Stimulated activated CD4-positive, alpha-beta T cell treated with anti-CD3 and anti-CD28 coated beads, Interleukin-2, amount 100 ng/mL, for 24 hours (primary cell): Measurements from ENCODE around the gene TPSAB1.
"Not testable (repeated sequence)": the region's sequence is repeated elsewhere in the genome, so short reads cannot be mapped to it uniquely, and the experiment has no call there.

Source experiments
- DNase-seq, 2 donors: peaks; one replicate each; pipeline ENCODE4 v3.0.0-alpha.2; 2020

The TPSAB1 gene

DNA sequence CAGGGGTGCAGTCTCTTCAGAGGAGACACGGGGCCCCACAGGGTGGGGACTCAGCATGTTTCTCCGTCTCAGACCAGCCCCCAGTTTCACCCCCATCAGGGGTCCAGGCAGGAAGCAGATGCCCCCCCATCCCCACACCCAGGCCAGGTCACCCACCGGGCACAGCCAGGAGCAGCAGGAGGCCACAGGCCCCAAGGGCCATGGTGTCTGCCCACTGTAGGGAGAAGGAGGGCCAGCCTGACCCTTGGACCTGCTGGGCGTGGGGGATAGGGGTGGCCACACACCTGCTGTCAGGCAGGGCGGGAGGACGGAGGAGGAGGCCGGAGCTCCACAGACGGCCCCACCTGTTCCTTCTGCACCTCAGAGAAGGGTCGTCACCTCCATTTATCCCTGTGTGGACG, 15.5 kb upstream of the TPSAB1 start, which contains the start of gene TPSG1:
Gene TPSG1, minus strand, starts transcription at position 218 of the 401 bp plus-strand sequence. Its CDS starts 16 bp downstream, at position 202.
- DNase-seq, result no peak

DNA sequence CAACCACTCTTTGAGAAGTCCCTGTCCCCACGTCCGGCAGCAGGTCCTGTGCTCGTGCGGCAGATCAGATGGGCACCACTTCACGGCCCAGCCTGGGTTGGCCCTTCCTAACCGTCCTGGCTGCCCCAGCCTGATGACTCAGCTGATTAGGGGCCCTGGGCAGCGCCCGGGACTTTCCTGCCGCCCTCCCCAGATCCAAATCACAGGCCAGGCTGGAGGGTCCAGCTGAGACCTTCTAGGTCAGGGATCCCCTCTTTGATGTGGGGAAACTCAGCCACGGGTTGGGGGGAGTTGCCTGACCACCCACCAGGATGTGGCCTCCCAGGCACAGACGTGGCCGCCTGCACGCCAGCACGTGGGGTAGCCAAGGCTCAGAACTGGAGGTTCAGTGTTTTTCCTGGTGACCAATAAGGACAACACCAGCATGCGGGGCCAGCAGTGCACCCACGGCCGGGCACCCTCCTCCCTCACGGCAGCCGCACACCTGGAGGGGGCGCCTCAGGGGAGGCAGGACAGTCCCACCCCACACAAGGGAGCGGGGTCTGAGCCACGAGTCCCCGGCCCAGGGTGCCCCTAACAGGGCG, 14.7 kb upstream of the TPSAB1 start:
- not testable (repeated sequence) for DNase-seq

DNA sequence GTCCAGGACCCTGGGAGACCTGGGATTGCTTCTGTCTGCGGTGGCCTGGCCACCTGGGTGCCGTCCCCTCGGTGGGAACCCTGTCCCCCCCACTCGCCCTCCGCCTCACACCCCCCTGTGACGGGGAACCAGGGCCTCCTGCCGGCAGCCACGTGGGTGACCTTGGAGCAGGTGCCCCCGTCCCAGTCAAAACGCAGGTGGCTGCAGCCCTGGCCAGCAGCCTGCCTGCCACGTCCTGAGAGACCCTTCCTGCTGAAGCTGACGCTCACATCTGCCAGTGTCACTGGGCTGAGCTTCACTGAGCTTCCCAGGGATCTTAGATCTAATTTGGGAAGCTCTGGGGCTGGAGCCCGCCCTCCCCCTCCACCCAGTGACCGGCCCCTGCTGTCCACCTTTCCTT, 13.8 kb upstream of the TPSAB1 start:
- DNase-seq, result not testable (repeated sequence)

DNA sequence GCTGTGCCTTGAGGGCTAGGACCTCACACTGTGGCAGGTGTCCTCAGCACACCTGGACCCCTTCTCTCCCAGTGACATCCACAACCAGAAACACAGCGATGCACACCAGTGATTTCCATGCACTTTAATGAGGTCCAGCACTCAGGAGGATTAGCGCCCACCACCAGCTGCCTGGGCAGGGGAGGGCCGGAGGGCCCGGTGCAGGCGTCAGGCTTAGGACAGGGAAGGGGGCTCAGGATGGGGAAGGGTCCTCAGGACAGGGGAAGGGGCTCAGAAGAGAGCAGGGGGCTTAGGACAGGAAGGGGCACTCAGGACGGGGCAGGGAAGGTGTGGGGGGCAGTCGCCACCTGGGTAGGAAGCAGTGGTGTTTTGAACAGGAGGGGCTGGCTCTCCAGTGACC, 12.3 kb upstream of the TPSAB1 start:
- not testable (repeated sequence) for DNase-seq

DNA sequence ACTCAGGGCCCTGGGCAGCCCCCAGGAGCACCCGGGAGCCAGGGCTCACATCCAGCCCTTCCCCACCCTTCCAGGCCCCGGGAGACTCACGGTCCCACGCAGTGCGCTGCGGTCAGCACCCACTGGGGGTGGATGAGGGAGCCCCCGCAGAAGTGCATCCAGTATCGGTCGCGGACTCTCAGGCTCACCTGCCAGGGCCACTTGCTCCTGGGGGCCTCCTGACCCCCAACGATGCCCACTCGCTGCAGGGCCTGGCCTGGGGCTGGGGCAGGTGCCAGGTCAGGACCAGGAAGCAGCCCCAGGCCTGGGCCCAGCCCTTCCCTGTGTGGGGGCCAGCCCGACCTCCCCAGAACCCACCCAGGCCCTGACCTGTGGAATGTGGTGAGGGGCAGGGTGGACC, 11.0 kb upstream of the TPSAB1 start:
- not testable (repeated sequence) for DNase-seq

DNA sequence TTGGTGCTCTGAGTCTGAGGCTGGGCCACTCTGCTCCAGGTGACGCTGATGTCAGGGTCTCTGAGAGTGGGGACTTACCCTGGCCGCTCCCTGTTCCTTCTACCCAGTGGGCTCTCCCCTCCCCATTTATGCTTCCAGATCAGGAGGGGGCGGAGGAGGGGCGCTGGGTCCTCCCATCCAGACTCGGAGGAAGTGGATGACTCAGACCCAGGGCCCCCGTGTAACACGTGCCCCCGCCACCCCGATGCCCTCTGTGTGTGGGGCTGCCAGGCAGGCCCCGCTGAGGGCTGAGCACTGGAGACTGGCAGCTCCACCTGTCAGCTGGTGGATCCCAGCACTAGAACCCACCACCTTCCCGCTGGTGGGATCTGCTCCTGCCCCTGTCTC, 10.4 kb upstream of the TPSAB1 start, which contains the start of gene TPSB2:
Gene TPSB2, minus strand, starts transcription at position 101 of the 387 bp plus-strand sequence. CDS start 233 bp downstream, outside the sequence.
- not testable (repeated sequence) for DNase-seq

DNA sequence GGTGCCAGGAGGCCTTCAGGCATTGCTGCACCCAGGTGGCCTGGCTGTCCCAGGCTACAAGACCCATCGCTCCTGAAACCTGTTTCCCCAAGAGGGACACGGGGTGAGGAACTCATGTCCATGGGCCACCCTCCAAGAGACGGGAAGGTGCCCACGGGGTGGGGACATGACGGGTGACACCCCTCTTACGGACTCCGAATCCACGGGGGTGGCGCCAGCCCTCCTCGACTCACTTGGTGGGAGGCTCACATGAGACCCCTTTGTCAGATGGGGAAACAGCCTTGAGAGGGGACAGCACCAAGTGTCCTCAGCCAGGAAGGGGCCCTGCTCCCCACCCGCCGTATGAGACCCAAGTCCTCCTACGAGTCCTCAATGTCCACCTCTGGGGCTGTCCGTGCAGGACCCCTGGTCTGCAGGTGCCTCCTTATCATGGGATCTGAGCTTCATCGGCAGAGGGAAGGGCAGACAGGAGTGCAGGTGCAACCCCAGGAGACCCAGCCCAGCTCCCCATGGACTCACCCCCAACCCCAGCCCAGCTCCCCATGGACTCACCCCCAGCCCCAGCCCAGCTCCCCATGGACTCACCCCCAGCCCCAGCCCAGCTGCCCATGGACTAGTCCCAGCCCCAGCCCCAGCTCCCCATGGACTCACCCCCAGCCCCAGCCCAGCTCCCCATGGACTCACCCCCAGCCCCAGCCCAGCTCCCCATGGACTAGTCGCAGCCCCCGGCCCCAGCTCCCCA, 9.9 kb upstream of the TPSAB1 start:
- not testable (repeated sequence) for DNase-seq

DNA sequence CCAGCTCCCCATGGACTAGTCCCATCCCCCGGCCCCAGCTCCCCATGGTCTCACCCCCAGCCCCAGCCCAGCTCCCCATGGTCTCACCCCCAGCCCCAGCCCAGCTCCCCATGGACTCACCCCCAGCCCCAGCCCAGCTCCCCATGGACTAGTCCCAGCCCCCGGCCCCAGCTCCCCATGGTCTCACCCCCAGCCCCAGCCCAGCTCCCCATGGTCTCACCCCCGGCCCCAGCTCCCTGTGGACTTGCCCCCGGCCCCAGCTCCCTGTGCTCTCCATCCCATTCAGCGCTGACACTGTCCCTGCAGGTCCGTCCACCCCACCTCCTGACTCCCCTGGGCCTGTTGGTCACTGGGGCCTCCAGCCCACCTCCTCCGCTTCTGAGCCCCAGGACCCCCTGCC, 9.2 kb upstream of the TPSAB1 start:
- DNase-seq, result not testable (repeated sequence)

DNA sequence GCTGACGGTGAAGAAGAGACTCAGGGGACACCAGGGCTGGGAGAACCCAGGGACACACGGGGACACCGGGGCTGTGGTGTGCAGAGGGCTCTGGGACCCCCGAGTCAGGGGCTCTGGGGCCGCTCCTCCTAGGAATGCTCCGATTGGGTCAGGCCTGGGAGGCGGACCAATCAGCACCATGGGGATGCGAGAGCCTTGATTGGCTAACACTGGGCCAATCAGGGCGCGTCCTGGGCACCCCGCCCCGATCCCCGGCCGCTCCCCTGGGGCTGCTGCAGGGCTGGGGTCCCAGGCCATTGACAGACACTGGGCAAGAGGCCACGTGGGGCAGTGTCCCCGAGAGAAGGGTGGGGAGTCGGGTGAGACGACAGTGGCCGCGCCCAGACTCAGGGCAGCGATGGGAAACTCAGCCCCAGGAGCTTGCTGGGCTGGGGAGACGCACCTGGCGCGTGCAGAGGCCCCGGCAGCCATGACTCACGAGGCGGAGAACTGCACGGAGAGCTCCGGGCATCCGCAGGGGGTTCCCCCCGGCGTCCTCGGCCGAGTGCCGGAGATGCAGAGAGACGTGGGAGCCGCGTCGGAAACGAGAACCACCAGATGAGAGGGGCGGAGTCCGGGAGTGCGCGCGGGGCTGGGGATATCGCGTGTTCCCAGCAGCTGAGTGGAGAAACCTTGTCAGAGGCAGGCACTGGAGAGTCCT, 8.3 kb upstream of the TPSAB1 start:
- not testable (repeated sequence) for DNase-seq

DNA sequence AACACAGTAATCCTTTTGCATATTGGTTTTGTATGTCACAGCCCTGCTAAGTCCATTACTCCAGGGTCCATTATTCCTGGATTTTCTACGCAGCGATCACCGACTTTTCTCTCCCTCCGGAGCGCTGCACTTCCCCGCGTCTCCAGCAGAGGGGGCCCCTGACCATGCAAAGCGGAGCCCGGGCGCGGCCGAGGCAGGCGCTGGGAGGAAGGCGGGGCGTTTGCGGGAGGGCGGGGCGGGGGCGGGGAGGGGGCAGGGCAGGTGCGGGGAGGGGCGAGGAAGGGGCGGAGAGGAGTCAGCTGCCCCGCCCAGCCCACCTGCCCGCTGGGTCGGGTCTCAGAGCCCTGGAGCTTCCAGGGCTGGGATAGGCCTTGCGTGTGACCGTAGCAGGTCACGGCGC, 3.8 kb upstream of the TPSAB1 start:
- not testable (repeated sequence) for DNase-seq

DNA sequence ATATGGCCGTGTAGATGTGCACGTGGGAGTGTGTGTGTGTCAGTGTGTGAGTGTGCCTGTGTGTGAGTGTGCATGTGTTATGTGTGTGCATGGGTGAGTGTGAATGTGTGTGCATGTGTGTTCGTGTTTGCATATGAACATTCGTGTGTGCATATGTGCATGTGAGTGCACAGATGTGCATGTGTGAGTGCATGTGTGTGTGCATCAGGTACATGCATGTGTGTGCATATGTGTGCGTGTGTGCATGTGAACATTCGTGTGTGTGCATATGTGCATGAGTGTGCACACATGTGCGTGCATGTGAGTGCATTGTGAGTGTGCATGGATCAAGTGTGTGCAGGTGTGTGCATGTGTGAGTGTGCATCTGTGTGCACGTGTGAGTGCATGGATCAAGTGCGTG, 2.5 kb upstream of the TPSAB1 start:
- no peak for DNase-seq

DNA sequence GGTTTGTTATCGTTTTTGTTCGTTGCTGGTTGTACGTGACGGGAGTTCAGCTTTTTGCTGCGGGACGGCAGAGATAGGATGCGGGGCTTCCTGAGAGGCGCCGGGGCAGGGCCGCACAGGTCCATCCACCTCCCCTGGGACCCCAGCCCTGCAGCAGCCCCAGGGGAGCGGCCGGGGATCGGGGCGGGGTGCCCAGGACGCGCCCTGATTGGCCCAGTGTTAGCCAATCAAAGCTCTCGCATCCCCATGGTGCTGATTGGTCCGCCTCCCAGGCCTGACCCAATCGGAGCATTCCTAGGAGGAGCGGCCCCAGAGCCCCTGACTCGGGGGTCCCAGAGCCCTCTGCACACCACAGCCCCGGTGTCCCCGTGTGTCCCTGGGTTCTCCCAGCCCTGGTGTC, 1.6 kb upstream of the TPSAB1 start:
- DNase-seq, result not testable (repeated sequence)

DNA sequence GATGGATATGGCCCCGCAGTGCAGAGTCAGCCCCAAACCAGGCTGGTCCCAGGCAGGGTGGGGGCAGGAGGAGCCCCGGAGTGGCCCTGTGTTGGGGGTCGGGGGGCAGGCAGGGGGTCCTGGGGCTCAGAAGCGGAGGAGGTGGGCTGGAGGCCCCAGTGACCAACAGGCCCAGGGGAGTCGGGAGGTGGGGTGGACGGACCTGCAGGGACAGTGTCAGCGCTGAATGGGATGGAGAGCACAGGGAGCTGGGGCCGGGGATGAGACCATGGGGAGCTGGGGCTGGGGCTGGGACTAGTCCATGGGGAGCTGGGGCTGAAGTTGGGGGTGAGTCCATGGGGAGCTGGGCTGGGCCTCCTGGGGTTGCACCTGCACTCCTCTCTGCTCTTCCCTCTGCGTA, 930 bp upstream of the TPSAB1 start:
- DNase-seq, result not testable (repeated sequence)

DNA sequence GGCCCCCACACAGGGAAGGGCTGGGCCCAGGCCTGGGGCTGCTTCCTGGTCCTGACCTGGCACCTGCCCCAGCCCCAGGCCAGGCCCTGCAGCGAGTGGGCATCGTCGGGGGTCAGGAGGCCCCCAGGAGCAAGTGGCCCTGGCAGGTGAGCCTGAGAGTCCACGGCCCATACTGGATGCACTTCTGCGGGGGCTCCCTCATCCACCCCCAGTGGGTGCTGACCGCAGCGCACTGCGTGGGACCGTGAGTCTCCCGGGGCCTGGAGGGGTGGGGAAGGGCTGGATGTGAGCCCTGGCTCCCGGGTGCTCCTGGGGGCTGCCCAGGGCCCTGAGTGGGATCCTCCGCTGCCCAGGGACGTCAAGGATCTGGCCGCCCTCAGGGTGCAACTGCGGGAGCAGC, 576 bp downstream of the TPSAB1 start:
- DNase-seq, result not testable (repeated sequence)

DNA sequence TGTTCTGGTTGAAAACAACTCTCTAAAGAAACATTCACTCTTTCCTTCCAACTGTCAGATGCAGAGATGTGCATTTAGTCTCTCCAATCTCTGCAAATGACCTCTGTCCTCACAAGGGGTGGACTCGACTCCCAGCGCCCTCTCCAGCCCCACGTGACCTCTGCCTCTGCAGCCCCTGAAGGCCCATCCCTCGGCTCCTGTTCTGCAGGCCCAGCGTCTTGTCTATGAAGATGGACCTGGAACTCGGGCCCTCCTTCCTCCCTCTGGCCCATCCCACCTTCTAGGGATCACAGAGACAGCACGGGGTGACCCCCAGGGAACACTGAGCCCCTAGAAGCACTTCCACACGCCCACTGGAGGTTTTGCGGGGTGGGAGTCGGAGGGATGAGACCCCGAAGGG, 2.9 kb downstream of the TPSAB1 start:
- not testable (repeated sequence) for DNase-seq

DNA sequence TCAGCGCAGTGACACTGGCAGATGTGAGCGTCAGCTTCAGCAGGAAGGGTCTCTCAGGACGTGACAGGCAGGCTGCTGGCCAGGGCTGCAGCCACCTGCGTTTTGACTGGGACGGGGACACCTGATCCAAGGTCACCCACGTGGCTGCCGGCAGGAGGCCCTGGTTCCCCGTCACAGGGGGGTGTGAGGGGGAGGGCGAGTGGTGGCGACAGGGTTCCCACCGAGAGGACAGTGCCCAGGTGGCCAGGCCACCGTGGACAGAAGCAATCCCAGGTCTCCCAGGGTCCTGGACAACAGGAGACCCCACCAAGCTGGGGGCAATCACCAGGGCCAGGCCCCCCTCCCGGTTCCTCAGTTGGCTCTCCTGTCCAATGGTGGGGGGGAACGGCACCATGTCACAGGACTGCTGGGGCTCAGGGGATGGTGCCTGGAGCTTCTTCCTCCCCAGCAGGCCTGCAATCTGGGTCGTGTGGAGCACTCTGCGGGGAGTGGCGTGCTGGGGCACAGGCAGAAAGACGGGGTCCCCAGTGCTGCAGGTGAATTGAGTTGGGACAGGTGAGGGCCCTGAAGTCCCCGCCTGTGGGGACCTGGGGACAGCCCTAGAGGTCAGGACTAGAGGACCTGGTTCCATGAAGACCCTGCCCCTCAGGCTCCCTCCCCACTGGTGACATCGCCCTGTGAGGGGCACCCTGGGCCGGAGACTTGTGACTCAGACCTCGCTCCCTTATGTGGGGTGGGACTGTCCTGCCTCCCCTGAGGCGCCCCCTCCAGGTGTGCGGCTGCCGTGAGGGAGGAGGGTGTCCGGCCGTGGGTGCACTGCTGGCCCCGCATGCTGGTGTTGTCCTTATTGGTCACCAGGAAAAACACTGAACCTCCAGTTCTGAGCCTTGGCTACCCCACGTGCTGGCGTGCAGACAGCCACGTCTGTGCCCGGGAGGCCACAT, 3.7 kb downstream of the TPSAB1 start:
- DNase-seq, result not testable (repeated sequence)

DNA sequence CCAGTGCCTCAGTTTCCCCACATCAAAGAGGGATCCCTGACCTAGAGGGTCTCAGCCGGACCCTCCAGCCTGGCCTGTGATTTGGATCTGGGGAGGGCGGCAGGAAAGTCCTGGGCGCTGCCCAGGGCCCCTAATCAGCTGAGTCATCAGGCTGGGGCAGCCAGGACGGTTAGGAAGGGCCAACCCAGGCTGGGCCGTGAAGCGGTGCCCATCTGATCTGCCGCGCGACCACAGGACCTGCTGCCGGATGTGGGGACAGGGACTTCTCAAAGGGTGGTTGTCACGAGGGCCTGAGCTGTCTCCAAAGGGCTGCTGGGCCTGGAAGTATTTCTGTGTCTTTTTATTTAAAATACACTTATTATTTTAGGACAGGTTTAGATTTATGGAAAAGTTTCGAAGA, 4.4 kb downstream of the TPSAB1 start:
- DNase-seq, result no peak

DNA sequence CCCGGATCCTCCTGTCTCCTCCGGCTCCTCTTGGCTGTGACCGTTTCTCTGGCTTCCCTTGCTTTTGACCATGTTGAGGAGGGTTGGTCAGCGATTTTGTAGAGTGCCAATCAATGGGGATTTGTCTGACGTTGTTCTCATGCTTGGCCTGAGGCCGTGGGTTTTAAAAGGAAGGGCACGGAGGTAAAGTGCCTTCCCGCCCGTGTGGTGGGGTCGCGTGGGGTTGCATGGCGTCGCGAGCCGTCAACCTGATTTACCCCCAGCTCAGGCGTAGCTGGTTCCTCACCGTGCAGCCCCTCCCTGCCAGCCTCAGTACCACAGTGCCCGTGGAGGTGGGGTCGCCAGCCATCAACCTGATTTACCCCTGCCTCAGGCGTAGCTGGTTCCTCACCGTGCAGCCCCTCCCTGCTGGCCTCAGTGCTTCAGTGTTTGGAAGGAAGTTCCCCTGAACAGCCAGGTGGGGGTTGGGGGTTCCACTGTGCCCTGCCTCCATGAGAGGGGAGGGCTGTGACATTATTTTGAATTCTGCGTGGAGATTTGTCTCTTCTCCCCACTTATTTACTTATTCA, 5.0 kb downstream of the TPSAB1 start:
- DNase-seq, result no peak

DNA sequence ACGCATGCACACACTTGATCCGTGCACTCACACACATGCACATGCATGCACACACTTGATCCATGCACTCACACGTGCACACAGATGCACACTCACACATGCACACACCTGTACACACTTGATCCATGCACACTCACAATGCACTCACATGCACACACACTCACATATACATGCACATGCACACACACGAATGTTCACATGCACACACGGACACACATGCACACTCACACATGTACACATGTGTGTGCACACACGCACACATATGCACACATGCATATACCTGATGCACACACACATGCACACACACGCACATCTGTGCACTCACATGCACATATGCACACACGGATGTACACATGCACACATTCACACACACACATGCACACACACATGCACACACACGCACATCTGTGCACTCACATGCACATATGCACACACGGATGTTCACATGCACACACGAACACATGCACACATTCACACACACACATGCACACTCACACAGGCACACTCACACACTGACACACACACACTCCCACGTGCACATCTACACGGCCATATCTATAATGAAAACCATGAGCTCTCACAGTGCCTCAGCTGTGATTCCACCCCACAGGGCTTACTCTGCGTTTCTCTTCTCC, 7.5 kb downstream of the TPSAB1 start:
- not testable (repeated sequence) for DNase-seq

DNA sequence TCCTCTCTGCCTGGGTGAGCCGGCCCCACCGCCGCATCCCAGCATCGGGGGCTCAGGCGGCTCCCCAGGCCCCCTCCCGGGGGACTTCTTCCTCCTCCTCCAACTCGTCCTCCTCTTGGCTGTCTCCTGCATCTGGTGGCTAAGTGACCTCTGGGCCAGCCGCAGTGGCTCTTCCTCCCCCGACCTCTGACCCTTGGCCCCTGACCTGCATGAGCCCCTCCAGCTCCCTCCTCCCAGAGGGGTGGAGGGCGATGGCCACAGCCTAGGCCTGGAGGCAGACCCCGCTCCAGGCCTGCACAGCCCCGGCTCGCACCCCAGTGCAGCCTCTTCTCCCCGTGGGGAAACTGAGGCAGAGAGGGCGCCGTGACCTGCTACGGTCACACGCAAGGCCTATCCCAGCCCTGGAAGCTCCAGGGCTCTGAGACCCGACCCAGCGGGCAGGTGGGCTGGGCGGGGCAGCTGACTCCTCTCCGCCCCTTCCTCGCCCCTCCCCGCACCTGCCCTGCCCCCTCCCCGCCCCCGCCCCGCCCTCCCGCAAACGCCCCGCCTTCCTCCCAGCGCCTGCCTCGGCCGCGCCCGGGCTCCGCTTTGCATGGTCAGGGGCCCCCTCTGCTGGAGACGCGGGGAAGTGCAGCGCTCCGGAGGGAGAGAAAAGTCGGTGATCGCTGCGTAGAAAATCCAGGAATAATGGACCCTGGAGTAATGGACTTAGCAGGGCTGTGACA, 8.7 kb downstream of the TPSAB1 start:
- DNase-seq, result not testable (repeated sequence)
